Colonic mucosa (tissue), 4 donors: ENCODE data around the gene TBX4. TPM values are rescaled to one million over a fixed set of nuclear protein-coding genes. Genes with fewer than 3 reads are reported as not detected.

Experiments
- DNase-seq: peaks from one replicate; pipeline ENCODE4 v3.0.0-alpha.2; 2020
- H3K27ac ChIP-seq: fragments of 200-600 bp; one replicate; pipeline ENCODE4 v1.8.0; 2021
- H3K27me3 ChIP-seq: fragments of 200-600 bp; one replicate; pipeline ENCODE4 v1.8.0; 2021
- H3K36me3 ChIP-seq: fragments of 200-600 bp; one replicate; pipeline ENCODE4 v1.8.0; 2021
- H3K4me1 ChIP-seq: fragments of 200-600 bp; one replicate; pipeline ENCODE4 v1.8.0; 2021; ENCODE audit warnings: mild to moderate bottlenecking
- H3K4me3 ChIP-seq: fragments of 200-600 bp; one replicate; pipeline ENCODE4 v1.8.0; 2021
- H3K9ac ChIP-seq, 2 donors: one replicate each; pipeline ENCODE4 v1.7.0; 2013; ENCODE audit warnings: control low read depth in 2 of 2, low read depth in 2 of 2, low read length in 2 of 2
- H3K9me3 ChIP-seq: fragments of 200-600 bp; one replicate; pipeline ENCODE4 v1.8.0; 2021
- CTCF ChIP-seq: fragments of 200-600 bp; IDR thresholded peaks from one replicate; pipeline ENCODE4 v1.8.0; 2022; ENCODE audit warnings: antibody characterized with exemption, mild to moderate bottlenecking
- intact Hi-C: fragments of 100-400 bp; cut with DNase I; formaldehyde crosslinking; loops from one replicate; pipeline ENCODE4 v1.14.1; 2022
- total RNA-seq, 2 donors: library from RNA; stranded (reverse); fragmentation: NEBNext Ultra II Directional in 1 of 2; extraction: Animal tissue kit (Norgen Biotek cat#: 25700) in 1 of 2; gene quantifications; one replicate each; pipeline ENCODE4 v1.2.1, GENCODE V29; 2021
- donor health status: healthy.
- donor health status: DM: no; HTN: no; CAD: no.
- donor health status: DM: no; HTN: no; CAD: no.

The TBX4 gene
- total RNA-seq, 2 donors from 2014 or later = not detected

- Histone ChIP-seq H3K9me3 (no peaks in the 10 kb centered on the region), H3K9ac (no peak overlapping the region), H3K36me3 (no peaks in the 10 kb centered on the region), H3K27ac (no peak overlapping the region), H3K4me1 (peaks cover 5% of the 10 kb centered on the region), H3K27me3 (peaks cover 14% of the 10 kb centered on the region), H3K4me3 (no peak overlapping the region)
- intact Hi-C loops = no loop called here
- no peak for DNase-seq
- no peak for TF ChIP-seq CTCF
Measured at GRCh38 chr17:61465550-61466237, 13.5 kb downstream of the TBX4 start.

GRCh38 chr17:61466246-61466645, 14.0 kb downstream of the TBX4 start:
- DNase-seq = no peak
- Histone ChIP-seq H3K9me3 (no peaks in the 10 kb centered on the region), H3K4me3 (no peak overlapping the region), H3K27ac (no peak overlapping the region), H3K27me3 (peaks cover 14% of the 10 kb centered on the region), H3K9ac (no peak overlapping the region), H3K4me1 (peaks cover 5% of the 10 kb centered on the region), H3K36me3 (no peaks in the 10 kb centered on the region)
- intact Hi-C loops = no loop called here
- no peak for TF ChIP-seq CTCF

- Histone ChIP-seq H3K36me3 (no peaks in the 10 kb centered on the region), H3K27me3 (peaks cover 4% of the 10 kb centered on the region), H3K9me3 (no peaks in the 10 kb centered on the region), H3K9ac (no peak overlapping the region), H3K4me3 (no peak overlapping the region), H3K27ac (no peak overlapping the region), H3K4me1 (no peaks in the 10 kb centered on the region)
- no peak for TF ChIP-seq CTCF
- intact Hi-C loops = no loop called here
- peak; percentile 62 for DNase-seq
Measured at GRCh38 chr17:61467416-61468262, 15.4 kb downstream of the TBX4 start.

GRCh38 chr17:61468263-61468907, 16.2 kb downstream of the TBX4 start:
- H3K36me3 ChIP-seq = no peaks in the 10 kb centered on the region
- H3K27me3 ChIP-seq = peaks cover 2% of the 10 kb centered on the region
- intact Hi-C loops = no loop called here
- DNase-seq = no peak
- no peak overlapping the region for H3K4me3 ChIP-seq
- H3K27ac ChIP-seq = no peak overlapping the region
- no peak overlapping the region for H3K9ac ChIP-seq
- no peak for TF ChIP-seq CTCF
- H3K9me3 ChIP-seq = no peaks in the 10 kb centered on the region
- H3K4me1 ChIP-seq = no peaks in the 10 kb centered on the region

GRCh38 chr17:61469474-61469873, 17.3 kb downstream of the TBX4 start:
- no peak for TF ChIP-seq CTCF

More at GRCh38 chr17:61469474-61469873, 17.3 kb downstream of the TBX4 start:
- Histone ChIP-seq H3K36me3 (no peaks in the 10 kb centered on the region), H3K4me3 (no peak overlapping the region), H3K4me1 (no peaks in the 10 kb centered on the region), H3K27ac (no peak overlapping the region), H3K27me3 (no peaks in the 10 kb centered on the region), H3K9me3 (no peaks in the 10 kb centered on the region), H3K9ac (no peak overlapping the region)
- DNase-seq = no peak
- intact Hi-C loops = no loop called here
